B cell (primary cell): ENCODE results near the gene RIPOR3. TPM values are rescaled to one million over a fixed set of nuclear protein-coding genes. Genes with fewer than 3 reads are reported as not detected.

Experiments
- ATAC-seq: fragments of 200-7000 bp; cut with Tn5 transposase; one replicate; pipeline ENCODE4 v1.10.0; 2021; ENCODE audit warnings: low read depth, mild to moderate bottlenecking, moderate number of reproducible peaks, moderate library complexity
- CTCF ChIA-PET: fragments of 350-600 bp; sonication (Branson Sonifier 250); formaldehyde crosslinking; loops from one replicate; lab custom pipeline; 2021; ENCODE audit warnings: antibody characterized with exemption, inconsistent platforms; lab: Charles Lee
- POLR2A ChIA-PET: fragments of 350-600 bp; sonication (Branson Sonifier 250); formaldehyde crosslinking; loops from one replicate; lab custom pipeline; 2021; ENCODE audit warnings: antibody characterized with exemption; lab: Charles Lee
- DNase-seq: peaks from one replicate; pipeline ENCODE4 v3.0.0; 2013
- H2AFZ ChIP-seq: 2 replicates; pipeline ENCODE4 v1.6.1; 2012; ENCODE audit warnings: mild to moderate bottlenecking, low read depth, low read length; ENCODE audit not compliant: insufficient read depth, poor library complexity, severe bottlenecking
- H3K27ac ChIP-seq, 2 donors: 1 replicate in 1 of 2; 2 replicates in 1 of 2; pipeline ENCODE4 v1.5.1; 2012 to 2013; ENCODE audit warnings: low read length in 2 of 2, mild to moderate bottlenecking in 2 of 2, moderate library complexity in 1 of 2
- H3K27me3 ChIP-seq, 4 experiments: fragments of 200-600 bp in 1 of 4; sonication (generic) in 1 of 4; replicated peaks in 1 of 4; 1 replicate in 2 of 4; 2 replicates in 2 of 4; pipeline versions ENCODE4 v1.6.1 to v1.7.0; 2013 to 2016; ENCODE audit warnings: low read length in 3 of 4, mild to moderate bottlenecking in 2 of 4, mixed read lengths in 1 of 4, moderate library complexity in 1 of 4; ENCODE audit not compliant: insufficient read depth in 4 of 4, control insufficient read depth in 3 of 4; ENCODE audit errors: control extremely low read depth in 1 of 4
- H3K36me3 ChIP-seq, 2 experiments: replicated peaks in 1 of 2; 1 replicate in 1 of 2; 2 replicates in 1 of 2; pipeline versions ENCODE4 v1.6.1 to v1.7.1; 2013; ENCODE audit warnings: low read length in 1 of 2; ENCODE audit not compliant: insufficient read depth in 2 of 2, control insufficient read depth in 1 of 2; ENCODE audit errors: control extremely low read depth in 1 of 2, extremely low read depth in 1 of 2
- H3K4me1 ChIP-seq, 2 donors: fragments of 200-600 bp in 1 of 2; sonication (generic) in 1 of 2; 1 replicate in 1 of 2; 2 replicates in 1 of 2; pipeline versions ENCODE4 v1.5.1 to v1.6.1; 2013 to 2017; ENCODE audit warnings: low read length in 2 of 2; ENCODE audit not compliant: control insufficient read depth in 2 of 2, insufficient read depth in 2 of 2
- H3K4me2 ChIP-seq: replicated peaks from 2 replicates; pipeline ENCODE3; 2012; ENCODE audit warnings: mild to moderate bottlenecking, low read depth, low read length; ENCODE audit not compliant: poor library complexity, severe bottlenecking
- H3K4me3 ChIP-seq, 5 experiments: fragments of 200-600 bp in 1 of 5; sonication (generic) in 1 of 5; 1 replicate in 3 of 5; 2 replicates in 2 of 5; pipeline versions ENCODE4 v1.5.1 to v1.7.0; 2011 to 2016; ENCODE audit warnings: low read length in 4 of 5, mild to moderate bottlenecking in 4 of 5, low read depth in 2 of 5, control low read depth in 1 of 5, moderate library complexity in 1 of 5; ENCODE audit not compliant: insufficient read depth in 1 of 5; ENCODE audit errors: control extremely low read depth in 1 of 5, extremely low read depth in 1 of 5
- H3K79me2 ChIP-seq: fragments of 200-600 bp; sonication (generic); one replicate; pipeline ENCODE4 v1.6.0; 2016; ENCODE audit warnings: low read length; ENCODE audit not compliant: control insufficient read depth, insufficient read depth
- H3K9ac ChIP-seq: fragments of 200-600 bp; sonication (generic); 2 replicates; pipeline ENCODE4 v1.6.1; 2017; ENCODE audit warnings: mild to moderate bottlenecking, low read length, moderate library complexity
- H3K9me3 ChIP-seq, 3 donors: one replicate each; pipeline versions ENCODE4 v1.6.1 to v1.7.1; 2013; ENCODE audit warnings: low read length in 2 of 3; ENCODE audit not compliant: control insufficient read depth in 2 of 3, insufficient read depth in 1 of 3; ENCODE audit errors: control extremely low read depth in 1 of 3
- H4K20me1 ChIP-seq: 2 replicates; pipeline ENCODE4 v1.6.0; 2012; ENCODE audit warnings: mild to moderate bottlenecking, low read length; ENCODE audit not compliant: insufficient read depth, control insufficient read depth, poor library complexity, severe bottlenecking
- H3K27ac Mint-ChIP-seq: one replicate; pipeline ENCODE4 v1.8.0; 2021; ENCODE audit warnings: mixed read lengths
- H3K27me3 Mint-ChIP-seq: one replicate; pipeline ENCODE4 v1.8.0; 2021; ENCODE audit warnings: mixed read lengths
- H3K4me1 Mint-ChIP-seq: one replicate; pipeline ENCODE4 v1.8.0; 2021; ENCODE audit warnings: mixed read lengths
- H3K4me3 Mint-ChIP-seq: one replicate; pipeline ENCODE4 v1.8.0; 2021; ENCODE audit warnings: mixed read lengths
- H3K9me3 Mint-ChIP-seq: one replicate; pipeline ENCODE4 v1.8.0; 2022; ENCODE audit warnings: mixed read lengths; ENCODE audit not compliant: insufficient read depth
- EZH2 ChIP-seq: IDR thresholded peaks from 2 replicates; pipeline ENCODE4 v1.6.1; 2012; ENCODE audit warnings: borderline replicate concordance, low read depth, mild to moderate bottlenecking, moderate library complexity, low read length; ENCODE audit not compliant: insufficient read depth, poor library complexity, severe bottlenecking
- WGBS: methylation state at CpG from one replicate; pipeline ENCODE4 v1.1.5; 2013; ENCODE audit warnings: missing lambda C conversion rate; ENCODE audit not compliant: insufficient coverage; 5-methylcytosine and 5-hydroxymethylcytosine counted together
- intact Hi-C: fragments of 100-400 bp; cut with micrococcal nuclease; formaldehyde crosslinking; loops from one replicate; pipeline ENCODE4 v1.10.0; 2022
- polyA plus RNA-seq: library from polyadenylated mRNA; depleted of rRNA; stranded (reverse); fragments of >200 nt; gene quantifications from 2 replicates; pipeline ENCODE4 v1.2.3, GENCODE V29; 2012
- total RNA-seq, 2 donors: library from RNA; stranded (reverse); fragments of 120-200 nt in 1 of 2; gene quantifications; 1 replicate in 1 of 2; 2 replicates in 1 of 2; pipeline versions ENCODE4 v1.2.3 to v1.2.4, GENCODE V29; 2013 to 2022
- TF ChIP-seq, protein P1 (sequence below): fragments of 200-600 bp; IDR thresholded peaks from one replicate; pipeline ENCODE4 v1.8.0; 2022; ENCODE audit warnings: antibody characterized with exemption, mild to moderate bottlenecking

Gene RIPOR3
- total and polyA plus RNA-seq, 2 donors (not counting 1 experiment from before 2014, with no cell fraction given): 0.09 to 0.27 TPM

DNA sequence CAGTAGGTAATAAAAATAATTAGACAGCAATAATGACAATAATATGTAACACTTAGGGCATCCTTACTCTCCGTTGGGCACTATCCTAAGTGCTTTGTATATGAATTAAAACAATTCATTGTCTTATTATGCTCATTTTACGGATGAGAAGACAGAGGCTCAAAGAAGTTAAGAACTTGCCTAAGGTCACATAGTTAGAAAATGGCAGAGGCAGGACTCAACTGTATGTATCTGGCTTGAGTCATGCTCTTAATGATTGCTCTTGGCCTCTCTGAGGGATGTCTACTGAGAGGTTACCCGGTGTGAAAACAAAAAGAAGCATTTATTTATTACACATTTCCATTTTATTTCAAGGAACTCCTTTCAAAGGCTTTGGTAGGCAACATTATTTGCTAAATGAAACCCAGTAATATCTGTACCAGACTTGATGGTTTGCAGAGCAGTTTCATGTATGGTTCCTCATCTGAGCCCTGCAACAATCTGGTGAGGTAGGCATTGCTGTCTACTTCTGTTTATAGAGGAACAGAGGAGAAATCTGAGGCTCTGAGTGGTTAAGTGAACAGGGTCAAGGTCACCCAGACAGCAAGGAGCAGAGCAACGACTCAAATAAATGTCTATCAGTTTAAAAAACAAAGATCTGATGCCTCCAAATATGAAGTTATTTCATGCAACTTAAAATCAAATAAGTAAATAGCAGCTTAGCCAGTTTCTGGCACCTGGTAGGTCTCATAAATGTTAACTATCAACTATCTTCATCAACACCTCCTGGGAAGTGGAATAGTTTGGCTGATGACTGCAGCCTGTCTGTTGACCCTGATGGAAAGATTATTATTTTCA, 35.8 kb upstream of the RIPOR3 start:
- intact Hi-C loops: no loop called here
- TF ChIP-seq, protein P1, sequence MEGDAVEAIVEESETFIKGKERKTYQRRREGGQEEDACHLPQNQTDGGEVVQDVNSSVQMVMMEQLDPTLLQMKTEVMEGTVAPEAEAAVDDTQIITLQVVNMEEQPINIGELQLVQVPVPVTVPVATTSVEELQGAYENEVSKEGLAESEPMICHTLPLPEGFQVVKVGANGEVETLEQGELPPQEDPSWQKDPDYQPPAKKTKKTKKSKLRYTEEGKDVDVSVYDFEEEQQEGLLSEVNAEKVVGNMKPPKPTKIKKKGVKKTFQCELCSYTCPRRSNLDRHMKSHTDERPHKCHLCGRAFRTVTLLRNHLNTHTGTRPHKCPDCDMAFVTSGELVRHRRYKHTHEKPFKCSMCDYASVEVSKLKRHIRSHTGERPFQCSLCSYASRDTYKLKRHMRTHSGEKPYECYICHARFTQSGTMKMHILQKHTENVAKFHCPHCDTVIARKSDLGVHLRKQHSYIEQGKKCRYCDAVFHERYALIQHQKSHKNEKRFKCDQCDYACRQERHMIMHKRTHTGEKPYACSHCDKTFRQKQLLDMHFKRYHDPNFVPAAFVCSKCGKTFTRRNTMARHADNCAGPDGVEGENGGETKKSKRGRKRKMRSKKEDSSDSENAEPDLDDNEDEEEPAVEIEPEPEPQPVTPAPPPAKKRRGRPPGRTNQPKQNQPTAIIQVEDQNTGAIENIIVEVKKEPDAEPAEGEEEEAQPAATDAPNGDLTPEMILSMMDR: no peak
- no peak for TF ChIP-seq EZH2
- Histone ChIP-seq H3K36me3 (no peaks in the 10 kb centered on the region), H3K27me3 (no peaks in the 10 kb centered on the region), H3K4me2 (no peak overlapping the region), H2AFZ (no peak overlapping the region), H3K79me2 (peaks cover 3% of the 10 kb centered on the region), H3K27ac (no peak overlapping the region), H3K9ac (no peak overlapping the region), H3K4me1 (peaks cover 9 to 10% of the 10 kb centered on the region in 2 donors), H3K4me3 (no peak overlapping the region), H4K20me1 (no peaks in the 10 kb centered on the region), H3K9me3 (no peaks in the 10 kb centered on the region)
- Mint-ChIP-seq H3K27me3 (peaks cover 7% of the 10 kb centered on the region), H3K4me3 (no peak overlapping the region), H3K4me1 (peaks cover 9% of the 10 kb centered on the region), H3K27ac (no peak overlapping the region), H3K9me3 (no peaks in the 10 kb centered on the region)
- ATAC-seq (no peak), DNase-seq (no peak)
- no CpG with 5 or more reads among the region's 4 CpGs for WGBS
- CTCF ChIA-PET: interaction anchor here (0.6 to 1.4 kb wide), 2 partner anchors 22 to 155 kb away, joined by 3 to 6 read pairs; no protein-coding TSS in a partner anchor
- POLR2A ChIA-PET: no interaction called here

DNA sequence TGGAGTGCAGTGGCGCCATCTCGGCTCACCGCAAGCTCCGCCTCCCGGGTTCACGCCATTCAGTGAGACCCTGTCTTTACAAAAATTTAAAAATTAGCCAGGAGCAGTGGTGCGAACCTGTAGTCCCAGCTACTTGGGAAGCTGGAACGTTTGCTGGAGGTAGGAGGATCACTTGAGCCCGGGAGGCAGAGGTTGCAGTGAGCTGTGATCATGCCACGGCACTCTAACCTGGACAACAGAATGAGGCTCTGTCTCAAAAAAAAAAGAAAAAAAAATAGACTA, 34.3 kb upstream of the RIPOR3 start:
- no peaks in the 10 kb centered on the region for H3K79me2 ChIP-seq
- DNase-seq (no peak), ATAC-seq (no peak)
- Mint-ChIP-seq H3K9me3 (no peaks in the 10 kb centered on the region), H3K4me1 (peaks cover 4% of the 10 kb centered on the region), H3K27ac (no peak overlapping the region), H3K27me3 (peaks cover 7% of the 10 kb centered on the region), H3K4me3 (no peak overlapping the region)
- TF ChIP-seq, protein P1: no peak
- no peak for TF ChIP-seq EZH2
- H3K4me3 ChIP-seq: no peak overlapping the region
- H3K9ac ChIP-seq: no peak overlapping the region
- H3K36me3 ChIP-seq: no peaks in the 10 kb centered on the region
- no peaks in the 10 kb centered on the region for H3K27me3 ChIP-seq
- H3K9me3 ChIP-seq: no peaks in the 10 kb centered on the region
- H4K20me1 ChIP-seq: no peaks in the 10 kb centered on the region
- no peak overlapping the region for H2AFZ ChIP-seq
- peaks cover 6% of the 10 kb centered on the region in 2 donors for H3K4me1 ChIP-seq
- no peak overlapping the region for H3K27ac ChIP-seq
- POLR2A ChIA-PET: no interaction called here
- intact Hi-C loops: no loop called here
- CTCF ChIA-PET: interaction anchor here (0.7 kb wide), 1 partner anchor 149 kb away, joined by 3 read pairs; no protein-coding TSS in a partner anchor
- 90% methylated on average over 6 of the region's 10 CpGs for WGBS
- no peak overlapping the region for H3K4me2 ChIP-seq
